ENCODE measurements around the gene PSMA7.

Gene PSMA7

GRCh38 chr20:62097881-62098407, 45.2 kb downstream of the PSMA7 start:
- FAIRE-seq, result no peak

DNA sequence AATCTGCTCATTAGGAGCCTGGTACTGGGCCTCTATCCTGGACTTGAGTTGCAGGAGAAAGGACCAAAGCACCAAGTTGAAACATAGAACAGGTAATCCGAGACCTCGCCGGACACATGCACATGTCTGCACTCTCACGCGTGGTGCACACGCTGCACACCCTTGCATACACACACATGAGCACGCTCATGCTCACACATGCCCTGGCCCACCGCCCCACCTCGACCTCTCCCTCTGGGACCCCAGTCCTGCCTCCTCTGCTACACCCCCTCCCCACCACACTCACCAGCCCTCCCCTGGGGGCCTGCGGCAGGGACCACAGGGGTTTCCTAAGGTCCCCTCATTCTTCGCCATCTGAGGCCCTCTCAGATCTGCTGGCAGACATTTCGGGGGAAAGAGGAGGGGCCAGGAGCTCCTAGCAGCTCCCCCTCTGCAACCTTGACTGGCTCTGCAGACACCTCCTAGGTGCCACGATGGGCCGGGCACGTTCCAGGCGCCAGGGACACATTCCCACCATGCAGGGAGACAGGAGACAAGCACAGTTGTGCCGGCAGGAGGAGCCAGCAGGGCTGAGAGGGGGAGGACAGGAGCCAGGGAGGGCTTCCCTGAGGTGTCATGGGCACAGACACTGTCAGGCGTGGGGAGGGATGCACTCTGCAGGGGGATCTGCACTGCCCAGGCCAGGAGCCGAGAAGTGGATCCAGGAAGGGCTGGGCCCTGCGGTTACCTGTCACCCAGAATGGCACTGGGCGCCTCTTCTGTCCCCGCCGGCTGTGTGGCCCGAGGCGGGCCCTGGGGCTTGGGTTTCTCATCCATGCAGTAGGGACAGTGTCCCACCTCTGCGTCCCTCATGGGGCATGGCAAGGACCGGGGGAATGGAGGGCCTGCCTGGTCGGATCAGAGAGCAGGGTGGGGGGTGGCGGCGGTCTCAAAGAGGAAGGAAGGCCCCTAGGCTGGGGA, 46.5 kb downstream of the PSMA7 start:
- peak; percentile 85 for FAIRE-seq

More at GRCh38 chr20:62097881-62098407, 45.2 kb downstream of the PSMA7 start:
- no peak for DNase-seq (ENCODE audit: insufficient read length, low spot score)

GRCh38 chr20:62089393-62089792, 53.8 kb downstream of the PSMA7 start:
- DNase-seq (ENCODE audit: insufficient read length, low spot score), result no peak
- FAIRE-seq, result no peak

More for the DNA sequence above, 46.5 kb downstream of the PSMA7 start:
- DNase-seq (ENCODE audit: insufficient read length, low spot score), result no peak

DNA sequence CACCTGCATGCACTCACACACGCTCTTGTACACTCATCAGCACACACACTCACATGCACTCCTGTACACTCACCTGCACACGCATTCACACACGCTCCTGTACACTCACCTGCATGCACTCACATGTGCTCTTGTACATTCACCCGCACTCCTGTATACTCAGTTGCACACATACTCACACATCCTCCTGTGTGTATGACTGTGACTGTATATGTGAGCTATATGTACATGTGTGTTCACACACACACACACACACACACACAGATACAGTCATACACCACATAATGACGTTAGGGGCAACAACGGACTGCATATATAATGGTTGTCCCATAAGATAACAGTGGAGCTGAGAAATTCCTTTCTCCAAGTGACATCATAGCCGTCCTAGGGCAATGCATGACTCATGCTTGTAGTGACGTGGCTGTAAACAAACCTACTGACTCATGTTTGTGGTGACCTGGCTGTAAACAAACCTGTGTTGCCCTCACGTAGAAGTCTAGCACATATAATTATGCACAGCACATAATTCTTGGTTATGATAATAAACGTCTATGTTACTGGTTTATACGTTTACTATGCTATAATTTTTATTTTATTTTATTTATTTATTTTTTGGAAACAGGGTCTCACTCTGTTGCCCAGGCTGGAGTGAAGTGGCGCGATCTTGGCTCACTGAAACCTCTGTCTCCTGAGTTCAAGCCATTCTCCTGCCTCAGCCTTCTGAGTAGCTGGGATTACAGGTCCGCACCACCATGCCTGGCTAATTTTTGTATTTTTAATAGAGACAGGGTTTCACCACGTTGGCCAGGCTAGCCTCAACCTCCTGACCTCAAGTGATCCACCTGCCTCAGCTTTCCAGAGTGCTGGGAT, 54.7 kb downstream of the PSMA7 start:
- peak; percentile 96 for DNase-seq (ENCODE audit: insufficient read length, low spot score)
- FAIRE-seq, result peak; percentile 100

DNA sequence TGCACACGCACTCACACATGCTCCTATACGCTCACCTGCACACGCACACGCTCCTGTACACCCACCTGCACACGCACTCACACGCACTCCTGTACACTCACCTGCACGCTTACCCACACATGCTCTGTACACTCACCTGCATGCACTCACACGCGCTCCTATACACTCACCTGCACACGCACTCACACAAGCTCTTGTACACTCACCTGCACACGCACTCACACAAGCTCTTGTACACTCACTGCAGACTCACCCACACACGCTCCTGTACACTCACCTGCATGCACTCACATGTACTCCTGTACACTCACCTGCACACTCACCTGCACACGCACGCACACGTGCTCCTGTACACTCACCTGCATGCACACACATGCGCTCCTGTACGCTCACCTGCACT, 55.6 kb downstream of the PSMA7 start:
- no peak for DNase-seq (ENCODE audit: insufficient read length, low spot score)
- FAIRE-seq, result no peak

DNA sequence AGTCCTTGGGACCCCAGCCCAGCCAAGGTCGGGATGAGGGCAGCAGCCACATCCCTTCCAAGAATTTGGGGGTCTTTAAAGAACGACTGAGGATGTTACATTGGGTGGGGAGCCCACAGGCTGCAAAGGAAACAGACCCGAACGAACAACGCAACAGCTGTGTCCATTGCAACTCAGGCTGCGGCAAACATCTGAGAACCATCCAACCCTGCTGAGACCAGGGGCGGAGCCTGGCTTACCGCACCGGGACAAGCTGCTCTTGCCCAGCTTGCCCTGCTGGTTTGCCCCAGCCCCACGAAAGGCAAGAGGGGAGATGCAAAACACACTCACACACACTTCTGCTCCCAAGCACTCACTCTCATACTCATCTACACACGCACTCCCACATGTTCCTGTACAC, 56.0 kb downstream of the PSMA7 start:
- no peak for DNase-seq (ENCODE audit: insufficient read length, low spot score)
- FAIRE-seq, result no peak
